Central memory CD8-positive, alpha-beta T cell (primary cell): ENCODE measurements around the gene ITPK1.
A peak's percentile ranks its signal among the peaks of the same experiment; 100 is the strongest.

Experiments used
- ATAC-seq: fragments of 150-1000 bp; cut with Tn5 transposase; replicated peaks from 2 replicates; pipeline ENCODE4 v1.10.0; 2022; ENCODE audit warnings: mild to moderate bottlenecking, moderate FRiP score, moderate number of reproducible peaks; ENCODE audit not compliant: poor library complexity, severe bottlenecking; ENCODE audit errors: extremely low read depth
- DNase-seq, 2 donors: peaks; one replicate each; pipeline ENCODE4 v3.0.0; 2021; ENCODE audit warnings: low spot score in 2 of 2
- H3K27ac Mint-ChIP-seq: one replicate; pipeline ENCODE4 v1.8.0; 2022; ENCODE audit warnings: low read depth, mild to moderate bottlenecking, moderate library complexity, mixed read lengths
- H3K27me3 Mint-ChIP-seq: one replicate; pipeline ENCODE4 v1.8.0; 2022; ENCODE audit warnings: mixed read lengths
- H3K36me3 Mint-ChIP-seq: one replicate; pipeline ENCODE4 v1.8.0; 2022; ENCODE audit warnings: mild to moderate bottlenecking, moderate library complexity, mixed read lengths; ENCODE audit not compliant: insufficient read depth
- H3K4me1 Mint-ChIP-seq: one replicate; pipeline ENCODE4 v1.8.0; 2022; ENCODE audit warnings: mixed read lengths
- H3K4me3 Mint-ChIP-seq: one replicate; pipeline ENCODE4 v1.8.0; 2022; ENCODE audit warnings: mild to moderate bottlenecking, moderate library complexity, mixed read lengths
- H3K9me3 Mint-ChIP-seq: one replicate; pipeline ENCODE4 v1.8.0; 2022; ENCODE audit warnings: mixed read lengths

ITPK1 gene

DNA sequence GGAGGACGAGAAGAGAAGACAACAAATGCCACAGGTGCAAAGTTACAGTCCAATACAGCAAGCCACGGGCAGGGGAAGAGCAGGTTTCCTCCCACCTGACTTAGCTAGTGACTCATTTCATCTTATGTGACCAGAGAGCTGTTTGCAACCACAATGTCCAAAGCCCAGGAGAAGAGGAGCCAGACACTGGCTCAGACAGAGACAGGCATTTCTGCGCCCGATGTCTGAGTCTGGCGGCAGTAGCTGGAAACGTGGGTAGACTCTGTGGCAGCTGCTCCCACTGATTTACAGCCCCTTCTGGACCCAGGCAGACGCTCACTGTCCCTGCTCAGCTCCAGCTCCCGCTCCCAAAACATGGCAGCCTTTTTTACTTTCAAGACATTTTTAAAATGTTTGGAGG is 132.8 kb downstream of the ITPK1 start:
- no peak overlapping the region for H3K27ac Mint-ChIP-seq
- H3K36me3 Mint-ChIP-seq = peaks cover 3% of the 10 kb centered on the region
- ATAC-seq = no peak
- peaks cover 8% of the 10 kb centered on the region for H3K9me3 Mint-ChIP-seq
- H3K27me3 Mint-ChIP-seq = no peaks in the 10 kb centered on the region
- DNase-seq = no peak
- H3K4me1 Mint-ChIP-seq = peaks cover 10% of the 10 kb centered on the region
- no peak overlapping the region for H3K4me3 Mint-ChIP-seq

DNA sequence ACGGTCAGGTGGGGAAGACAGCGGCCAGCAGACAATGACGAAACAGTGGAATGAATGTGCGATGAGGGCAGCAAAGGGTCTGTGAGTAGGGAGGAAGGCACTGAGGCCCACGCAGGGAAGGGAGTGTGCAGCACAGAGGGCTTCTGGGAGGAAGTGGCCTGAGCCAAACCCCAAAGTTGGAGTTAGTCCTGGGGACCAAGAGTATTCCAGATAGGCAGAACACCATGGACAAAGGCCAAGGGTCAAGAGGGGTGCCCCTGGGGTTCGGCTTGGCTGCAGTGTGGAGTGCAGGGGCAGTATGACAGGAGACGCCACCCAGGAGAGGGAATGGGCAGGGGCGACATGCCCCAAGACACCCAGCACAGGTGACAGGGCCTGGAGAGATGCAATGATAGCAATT is 134.0 kb downstream of the ITPK1 start:
- peaks cover 8% of the 10 kb centered on the region for H3K9me3 Mint-ChIP-seq
- H3K4me3 Mint-ChIP-seq = no peak overlapping the region
- no peak overlapping the region for H3K27ac Mint-ChIP-seq
- H3K36me3 Mint-ChIP-seq = peaks cover 6% of the 10 kb centered on the region
- H3K27me3 Mint-ChIP-seq = no peaks in the 10 kb centered on the region
- ATAC-seq = no peak
- no peak for DNase-seq
- peaks cover 10% of the 10 kb centered on the region for H3K4me1 Mint-ChIP-seq

DNA sequence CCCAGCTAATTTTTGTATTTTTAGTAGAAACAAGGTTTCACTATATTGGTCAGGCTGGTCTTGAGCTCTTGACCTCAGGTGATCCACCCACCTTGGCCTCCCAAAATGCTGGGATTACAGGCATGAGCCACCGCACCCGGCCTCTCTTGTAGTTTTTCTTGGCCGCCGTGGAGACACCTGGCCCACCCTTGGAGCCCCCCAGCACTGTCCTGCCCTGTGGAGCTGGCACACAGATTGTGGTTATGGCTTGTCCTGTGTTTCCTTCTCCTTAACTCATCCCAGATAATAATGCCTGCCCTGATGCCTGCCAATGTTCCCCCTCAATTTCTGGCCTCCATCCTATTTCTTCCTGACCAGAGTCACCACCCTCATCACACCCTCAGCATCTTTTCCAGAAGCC is 134.9 kb downstream of the ITPK1 start:
- no peak overlapping the region for H3K27ac Mint-ChIP-seq
- DNase-seq (no peak), ATAC-seq (no peak)
- no peak overlapping the region for H3K4me3 Mint-ChIP-seq
- no peaks in the 10 kb centered on the region for H3K27me3 Mint-ChIP-seq
- peaks cover 13% of the 10 kb centered on the region for H3K9me3 Mint-ChIP-seq
- H3K36me3 Mint-ChIP-seq = peaks cover 6% of the 10 kb centered on the region
- peaks cover 8% of the 10 kb centered on the region for H3K4me1 Mint-ChIP-seq

DNA sequence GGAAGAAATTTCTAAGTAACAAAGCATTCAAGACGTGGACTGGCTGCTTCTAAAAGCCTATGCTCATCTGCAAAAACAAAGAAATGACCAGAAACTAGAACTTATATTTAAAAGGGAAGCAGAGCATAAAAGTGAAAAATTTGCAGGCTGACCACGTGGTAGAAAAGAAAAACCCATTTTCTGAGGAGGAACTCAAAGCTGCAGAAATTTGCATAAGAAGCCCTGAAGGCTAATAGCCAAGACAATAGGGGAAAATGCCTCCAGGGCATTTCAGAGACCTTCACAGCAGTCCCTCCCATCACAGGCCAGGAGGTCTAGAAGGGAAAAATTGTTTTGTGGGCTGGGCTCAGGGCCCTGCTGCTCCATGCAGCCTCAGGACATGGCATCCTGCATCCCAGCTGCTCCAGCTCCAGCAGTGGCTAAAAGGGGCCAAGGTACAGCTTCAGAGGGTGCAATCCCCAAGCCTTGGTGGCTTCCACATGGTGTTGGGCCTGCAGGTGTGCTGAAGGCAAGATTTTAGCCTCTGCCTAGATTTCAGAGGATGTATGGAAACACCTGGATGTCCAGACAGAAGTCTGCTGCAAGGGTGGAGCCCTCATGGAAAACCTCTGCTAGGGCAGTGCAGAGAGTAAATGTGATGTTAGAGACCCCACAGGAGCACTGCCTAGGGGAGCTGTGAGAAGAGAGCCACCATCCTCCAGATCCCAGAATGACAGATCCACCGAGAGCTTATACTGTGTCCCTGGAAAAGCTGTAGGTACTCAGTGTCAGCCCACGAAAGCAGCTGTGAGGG is 137.3 kb downstream of the ITPK1 start:
- H3K36me3 Mint-ChIP-seq = peaks cover 6% of the 10 kb centered on the region
- H3K27ac Mint-ChIP-seq = no peak overlapping the region
- H3K27me3 Mint-ChIP-seq = no peaks in the 10 kb centered on the region
- ATAC-seq = no peak
- H3K4me3 Mint-ChIP-seq = no peak overlapping the region
- no peak for DNase-seq
- peaks cover 6% of the 10 kb centered on the region for H3K4me1 Mint-ChIP-seq
- H3K9me3 Mint-ChIP-seq = peaks cover 15% of the 10 kb centered on the region

DNA sequence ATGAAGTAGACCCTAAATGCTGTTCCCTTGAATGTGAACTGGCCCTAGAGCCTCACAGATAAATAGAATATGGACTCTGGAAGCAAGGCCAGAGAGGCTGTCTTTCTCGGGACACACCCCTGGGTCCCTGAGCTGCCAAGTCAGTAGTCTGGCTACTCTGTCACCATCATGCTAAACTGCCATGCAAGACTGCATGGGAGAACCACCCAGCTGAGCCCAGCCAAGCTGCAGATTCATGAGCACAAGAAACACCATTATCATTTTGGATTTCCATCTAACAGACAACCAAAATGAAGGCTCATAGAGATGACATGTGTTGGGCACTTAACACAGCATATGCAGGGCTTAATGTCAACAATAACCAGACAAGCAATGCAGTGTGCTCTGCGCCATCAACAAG is 139.5 kb downstream of the ITPK1 start:
- DNase-seq (no peak), ATAC-seq (no peak)
- Mint-ChIP-seq H3K27me3 (no peaks in the 10 kb centered on the region), H3K36me3 (peaks cover 6% of the 10 kb centered on the region), H3K4me1 (peaks cover 7% of the 10 kb centered on the region), H3K9me3 (peaks cover 15% of the 10 kb centered on the region), H3K27ac (no peak overlapping the region), H3K4me3 (no peak overlapping the region)

DNA sequence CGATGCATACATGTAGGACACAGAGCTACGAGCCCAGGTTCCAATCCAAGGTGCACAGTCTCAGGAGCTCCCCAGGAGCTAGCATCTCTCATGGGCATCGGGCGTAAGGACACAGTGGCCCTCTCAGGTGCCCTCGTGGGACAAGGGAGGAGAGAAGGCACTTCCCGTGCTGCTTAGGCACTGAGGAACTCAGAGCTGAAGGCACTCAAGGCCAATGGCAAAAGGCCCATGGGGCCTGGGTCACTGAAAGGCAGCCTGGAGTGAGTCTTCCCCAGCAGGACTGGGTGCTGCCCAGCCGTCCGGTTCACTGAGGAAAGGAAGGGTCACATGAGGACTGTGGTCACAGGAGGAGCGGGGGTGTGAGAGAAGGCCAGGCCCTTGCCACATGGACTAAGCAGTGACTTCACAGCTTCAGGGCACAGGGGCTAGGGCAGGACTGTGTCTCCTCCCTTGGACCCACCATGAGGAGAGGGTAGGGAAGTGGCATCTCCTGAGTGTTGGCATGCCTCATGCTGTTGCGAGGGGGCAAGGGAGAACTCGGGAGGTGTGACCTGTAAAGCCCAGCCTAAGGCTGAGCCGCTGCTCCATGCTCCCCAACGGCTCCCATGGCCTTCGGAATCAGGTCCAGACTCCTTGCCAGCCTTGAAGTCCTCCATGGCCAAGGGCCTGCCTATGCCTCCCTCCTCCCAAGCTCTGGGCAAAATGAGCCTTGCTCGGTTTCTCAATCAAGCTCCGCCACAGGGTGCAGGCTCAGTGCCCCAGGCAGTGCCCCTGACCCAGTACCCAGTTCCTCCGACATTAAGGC is 141.0 kb downstream of the ITPK1 start:
- Mint-ChIP-seq H3K4me3 (no peak overlapping the region), H3K27ac (peak overlapping the region; percentile 35), H3K27me3 (no peaks in the 10 kb centered on the region), H3K36me3 (peaks cover 6% of the 10 kb centered on the region), H3K9me3 (peaks cover 14% of the 10 kb centered on the region), H3K4me1 (peaks cover 12% of the 10 kb centered on the region)
- DNase-seq (no peak), ATAC-seq (no peak)

DNA sequence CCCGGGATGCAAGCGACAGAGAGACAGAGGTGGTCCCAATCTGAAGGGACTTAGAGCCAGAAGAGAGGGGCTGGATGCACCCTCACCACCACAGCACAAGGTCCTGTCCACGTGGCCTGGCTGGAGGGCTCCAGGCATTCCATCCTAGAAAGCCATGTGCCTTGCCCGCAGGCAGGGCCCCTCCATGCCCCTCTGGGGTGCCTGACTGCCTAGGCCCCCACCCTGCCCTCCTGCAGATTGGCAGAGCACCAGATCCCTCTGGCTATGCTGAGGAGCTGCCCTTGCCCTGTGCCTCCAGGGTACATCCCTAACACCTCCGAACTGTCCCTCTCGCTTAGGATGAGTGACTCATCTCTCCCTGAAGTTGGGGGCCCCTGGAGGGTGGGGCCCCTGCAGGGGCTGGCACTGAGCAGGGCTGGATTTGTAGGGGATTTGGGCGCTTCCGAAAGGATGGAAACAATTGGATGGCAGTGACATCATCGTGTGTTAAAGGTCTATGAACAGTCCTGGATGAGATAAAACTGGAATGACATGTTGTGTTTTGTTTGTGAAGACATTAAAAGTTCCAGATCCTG is 141.8 kb downstream of the ITPK1 start:
- H3K27me3 Mint-ChIP-seq = no peaks in the 10 kb centered on the region
- DNase-seq (no peak), ATAC-seq (no peak)
- no peak overlapping the region for H3K27ac Mint-ChIP-seq
- no peak overlapping the region for H3K4me3 Mint-ChIP-seq
- peaks cover 6% of the 10 kb centered on the region for H3K9me3 Mint-ChIP-seq
- H3K4me1 Mint-ChIP-seq = peaks cover 12% of the 10 kb centered on the region
- H3K36me3 Mint-ChIP-seq = peaks cover 3% of the 10 kb centered on the region

DNA sequence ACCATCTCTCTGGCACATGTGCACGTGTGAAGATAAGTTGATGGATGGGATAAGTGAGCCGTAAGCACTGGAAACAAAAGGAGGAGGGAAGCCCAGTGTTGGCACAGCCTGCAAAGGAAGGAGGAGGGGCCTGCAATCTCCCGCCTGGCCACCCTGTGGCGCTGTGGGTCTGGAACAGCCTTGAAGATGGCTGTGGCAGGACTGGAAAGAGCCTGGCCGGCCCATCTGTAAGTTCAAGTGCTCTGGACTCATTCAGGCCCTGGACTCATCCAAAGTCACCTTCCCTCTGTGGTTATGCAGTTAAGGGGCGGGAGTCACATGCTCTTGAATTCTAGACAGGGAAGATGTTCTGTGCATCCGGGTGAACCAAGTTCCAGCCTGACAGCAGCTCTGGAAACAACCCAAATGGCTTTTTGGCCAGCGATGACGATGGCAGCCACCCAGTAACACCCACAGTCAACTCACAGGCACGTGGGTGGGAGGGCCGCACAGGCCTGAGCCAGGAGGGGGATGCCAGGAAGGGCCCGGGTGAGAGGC is 142.4 kb downstream of the ITPK1 start:
- Mint-ChIP-seq H3K36me3 (peaks cover 5% of the 10 kb centered on the region), H3K9me3 (peaks cover 6% of the 10 kb centered on the region), H3K27me3 (no peaks in the 10 kb centered on the region), H3K27ac (no peak overlapping the region), H3K4me1 (peaks cover 12% of the 10 kb centered on the region), H3K4me3 (no peak overlapping the region)
- DNase-seq (no peak), ATAC-seq (no peak)

DNA sequence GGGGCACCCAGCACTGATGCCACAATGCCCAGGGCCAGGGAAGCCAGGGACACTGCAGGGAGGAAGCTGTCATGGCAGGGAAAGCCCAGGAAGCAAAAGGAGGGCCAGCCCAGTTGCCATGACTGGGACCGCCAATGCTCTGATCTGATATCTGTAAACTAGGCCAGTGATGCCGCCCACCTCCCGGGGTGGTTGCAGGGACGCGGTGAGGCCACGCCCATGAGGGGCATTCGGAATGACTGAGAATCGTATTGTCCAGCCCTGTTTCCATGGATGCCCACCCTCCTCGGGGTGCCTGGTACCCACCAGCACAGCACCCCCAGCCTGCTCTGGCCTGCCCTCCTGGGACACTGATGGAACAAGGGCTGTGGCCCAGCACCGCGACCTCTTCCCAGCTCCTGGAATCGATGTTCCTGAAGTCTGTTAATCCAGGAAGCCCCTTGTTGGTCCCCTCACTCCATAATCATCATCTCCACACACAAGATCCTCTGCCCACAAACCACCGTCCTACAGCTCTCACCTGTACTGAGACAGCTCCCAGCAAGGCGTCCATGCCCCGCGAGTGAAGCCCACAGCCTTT is 144.0 kb downstream of the ITPK1 start:
- Mint-ChIP-seq H3K4me3 (no peak overlapping the region), H3K4me1 (peaks cover 23% of the 10 kb centered on the region), H3K9me3 (peaks cover 11% of the 10 kb centered on the region), H3K27ac (no peak overlapping the region), H3K36me3 (peaks cover 2% of the 10 kb centered on the region), H3K27me3 (no peaks in the 10 kb centered on the region)
- no peak for ATAC-seq
- no peak for DNase-seq

DNA sequence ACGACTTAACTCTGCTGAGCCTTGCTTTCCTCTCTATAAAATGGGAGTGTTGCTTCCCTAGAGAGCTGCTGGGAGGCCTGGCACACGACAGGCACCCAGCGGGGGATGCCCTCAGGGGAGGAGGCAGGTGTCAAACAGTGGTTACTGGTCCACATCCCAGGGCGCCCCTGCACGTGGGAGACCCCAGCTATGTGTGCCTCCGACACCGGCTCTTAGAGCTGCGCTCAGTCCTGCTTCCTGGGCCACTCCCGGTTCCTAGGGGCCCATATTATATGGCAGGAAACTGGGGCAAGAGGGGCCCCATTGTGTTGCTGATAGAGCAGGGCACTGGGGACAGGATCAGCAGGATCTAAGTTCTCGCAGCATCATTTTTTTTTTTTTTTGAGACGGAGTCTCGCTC is 145.5 kb downstream of the ITPK1 start:
- Mint-ChIP-seq H3K36me3 (peaks cover 2% of the 10 kb centered on the region), H3K27ac (no peak overlapping the region), H3K4me1 (peaks cover 17% of the 10 kb centered on the region), H3K9me3 (peaks cover 5% of the 10 kb centered on the region), H3K27me3 (no peaks in the 10 kb centered on the region), H3K4me3 (no peak overlapping the region)
- DNase-seq (no peak), ATAC-seq (no peak)

DNA sequence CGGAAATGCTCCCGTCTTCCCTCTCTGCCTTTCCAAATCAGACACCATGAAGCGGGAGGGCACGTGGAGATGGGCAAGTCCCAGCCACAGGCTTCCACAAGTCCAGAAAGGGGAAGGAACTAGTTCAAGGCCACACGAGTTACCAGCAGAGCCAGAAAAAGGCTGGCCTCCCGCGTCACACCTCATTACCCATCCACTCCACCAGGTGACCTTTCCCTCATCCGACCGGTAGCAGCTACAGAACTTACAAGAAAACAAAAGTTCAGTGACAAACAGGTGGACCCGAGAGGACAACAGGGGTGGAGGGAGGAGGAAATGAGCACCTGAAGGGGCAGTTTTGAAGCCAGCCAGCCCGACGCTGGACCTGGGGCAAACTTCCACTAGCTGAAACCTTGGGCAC is 145.9 kb downstream of the ITPK1 start:
- H3K9me3 Mint-ChIP-seq = peaks cover 5% of the 10 kb centered on the region
- peaks cover 2% of the 10 kb centered on the region for H3K36me3 Mint-ChIP-seq
- DNase-seq = no peak

DNA sequence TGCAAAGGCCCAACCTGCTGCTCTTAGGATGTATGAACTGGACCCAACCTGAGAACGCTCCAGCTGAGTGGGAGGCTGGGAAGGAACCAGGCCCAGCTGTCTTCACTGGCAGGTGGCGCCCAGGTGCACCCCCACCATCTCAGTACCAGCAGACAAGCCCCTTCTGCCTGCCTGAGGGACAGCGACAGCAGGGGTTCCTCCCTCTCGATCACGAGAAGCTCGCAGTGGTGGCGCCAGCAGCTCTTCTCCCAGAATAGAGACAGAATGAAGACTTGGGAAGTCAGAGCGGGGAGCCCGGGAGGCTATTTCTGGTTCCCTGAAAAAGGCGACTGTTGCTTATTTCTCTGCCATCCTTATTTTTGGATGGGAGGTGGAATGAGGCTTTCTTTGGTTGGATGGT is 146.3 kb downstream of the ITPK1 start:
- no peaks in the 10 kb centered on the region for H3K27me3 Mint-ChIP-seq
- ATAC-seq (no peak), DNase-seq (no peak)
- H3K27ac Mint-ChIP-seq = no peak overlapping the region
- H3K9me3 Mint-ChIP-seq = peaks cover 5% of the 10 kb centered on the region
- no peak overlapping the region for H3K4me3 Mint-ChIP-seq
- peaks cover 17% of the 10 kb centered on the region for H3K4me1 Mint-ChIP-seq
- H3K36me3 Mint-ChIP-seq = peaks cover 2% of the 10 kb centered on the region

More for the DNA sequence above, 145.9 kb downstream of the ITPK1 start:
- Mint-ChIP-seq H3K27ac (no peak overlapping the region), H3K27me3 (no peaks in the 10 kb centered on the region), H3K4me3 (no peak overlapping the region), H3K4me1 (peaks cover 17% of the 10 kb centered on the region)
- no peak for ATAC-seq
